IgD-negative memory B cell (primary cell): ENCODE results near the gene MT1E. TPM values are rescaled to one million over a fixed set of nuclear protein-coding genes. Genes with fewer than 3 reads are reported as not detected.
A peak's percentile ranks its signal among the peaks of the same experiment; 100 is the strongest.
"Not testable (repeated sequence)": the region's sequence is repeated elsewhere in the genome, so short reads cannot be mapped to it uniquely, and the experiment has no call there.

Experiments
- H3K27ac Mint-ChIP-seq, 3 donors: one replicate each; pipeline ENCODE4 v1.8.0; 2020 to 2022; ENCODE audit warnings: mild to moderate bottlenecking in 3 of 3, mixed read lengths in 3 of 3, moderate library complexity in 1 of 3
- H3K27me3 Mint-ChIP-seq: one replicate; pipeline ENCODE4 v1.8.0; 2021; ENCODE audit warnings: mixed read lengths
- H3K36me3 Mint-ChIP-seq: one replicate; pipeline ENCODE4 v1.8.0; 2020; ENCODE audit warnings: mild to moderate bottlenecking, mixed read lengths
- H3K4me1 Mint-ChIP-seq, 3 donors: one replicate each; pipeline ENCODE4 v1.8.0; 2020 to 2022; ENCODE audit warnings: mixed read lengths in 3 of 3, mild to moderate bottlenecking in 1 of 3
- H3K4me3 Mint-ChIP-seq, 4 donors: one replicate each; pipeline ENCODE4 v1.8.0; 2020 to 2022; ENCODE audit warnings: mild to moderate bottlenecking in 4 of 4, mixed read lengths in 4 of 4, moderate library complexity in 3 of 4
- H3K9me3 Mint-ChIP-seq, 3 donors: one replicate each; pipeline ENCODE4 v1.8.0; 2020 to 2021; ENCODE audit warnings: mixed read lengths in 3 of 3, mild to moderate bottlenecking in 1 of 3
- polyA plus RNA-seq: library from polyadenylated mRNA; unstranded; fragments of 300-500 nt; fragmentation: Illumina TruSeq; gene quantifications from one replicate; pipeline ENCODE4 v1.2.3, GENCODE V29; 2021

The MT1E gene
- polyA plus RNA-seq, result 0.49 TPM

DNA sequence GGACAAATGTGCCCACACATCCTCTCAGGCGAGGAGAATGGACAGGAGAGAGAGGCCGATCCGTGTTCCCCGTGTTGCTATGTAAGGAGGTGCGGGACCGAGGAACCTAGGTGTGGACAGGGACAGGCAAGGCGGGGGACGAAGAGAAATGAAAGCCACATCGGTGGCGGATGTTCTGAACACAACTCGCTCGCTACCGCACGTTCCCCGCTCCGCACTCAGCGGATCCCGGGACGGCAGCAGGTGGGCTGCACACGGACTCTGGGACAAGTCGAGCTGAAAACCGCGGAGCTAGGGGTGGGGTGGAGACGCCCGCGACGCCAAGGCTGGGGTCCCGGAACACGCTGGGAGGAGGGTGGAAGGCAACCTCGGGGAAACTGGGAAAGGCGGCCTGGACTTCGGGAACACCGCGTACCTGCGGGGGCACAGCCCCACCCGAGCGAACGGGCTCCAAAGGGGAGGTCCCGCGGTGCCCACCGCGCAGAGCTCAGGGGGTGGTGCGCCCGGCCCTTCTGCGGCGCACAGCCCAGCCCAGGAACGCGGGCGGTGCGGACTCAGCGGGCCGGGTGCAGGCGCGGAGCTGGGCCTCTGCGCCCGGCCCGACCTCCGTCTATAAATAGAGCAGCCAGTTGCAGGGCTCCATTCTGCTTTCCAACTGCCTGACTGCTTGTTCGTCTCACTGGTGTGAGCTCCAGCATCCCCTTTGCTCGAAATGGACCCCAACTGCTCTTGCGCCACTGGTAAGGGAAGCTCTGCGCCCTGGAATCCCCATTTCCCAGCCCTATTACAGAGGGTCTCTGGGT lies at the start of gene MT1E:
Gene MT1E, plus strand, starts transcription at position 642 of the 803 bp plus-strand sequence. Its CDS starts 71 bp downstream, at position 713.
- Mint-ChIP-seq H3K36me3 (peaks cover 2% of the 10 kb centered on the region), H3K4me1 (peaks cover 5 to 14% (median 14%) of the 10 kb centered on the region in 3 donors), H3K4me3 (peak within 1 kb of the TSS; percentile 45 to 91 (median 82)), H3K9me3 (no peaks in the 10 kb centered on the region), H3K27ac (peak within 1 kb of the TSS in 1 of 3 donors; percentile 48), H3K27me3 (peaks cover 29% of the 10 kb centered on the region)

GRCh38 chr16:56576585-56577299 lies 48.8 kb upstream of the MT1E start:
- H3K27me3 Mint-ChIP-seq, result peaks cover 4% of the 10 kb centered on the region
- H3K27ac Mint-ChIP-seq, result no peak overlapping the region
- peaks cover 1% of the 10 kb centered on the region for H3K36me3 Mint-ChIP-seq
- no peak overlapping the region for H3K4me3 Mint-ChIP-seq
- peaks cover 0 to 2% (median 2%) of the 10 kb centered on the region in 3 donors for H3K4me1 Mint-ChIP-seq
- peaks cover 0 to 4% (median 2%) of the 10 kb centered on the region in 3 donors for H3K9me3 Mint-ChIP-seq

DNA sequence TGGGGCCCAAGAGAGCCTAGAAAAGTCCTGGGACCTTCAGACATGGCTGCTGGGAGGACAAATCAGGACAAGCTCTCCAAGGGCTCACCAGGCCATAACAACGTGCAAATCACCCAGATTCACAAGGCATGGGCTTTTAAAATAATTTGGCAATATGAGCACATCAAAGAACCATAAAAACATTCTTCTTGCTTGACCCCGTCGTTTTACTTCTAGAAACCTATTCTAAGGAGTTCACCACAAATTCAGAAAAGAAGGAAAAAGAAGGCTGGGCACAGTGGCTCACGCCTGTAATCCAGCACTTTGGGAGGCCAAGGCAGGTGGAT lies 48.3 kb upstream of the MT1E start:
- peaks cover 1% of the 10 kb centered on the region for H3K36me3 Mint-ChIP-seq
- H3K4me3 Mint-ChIP-seq, result no peak overlapping the region
- H3K27ac Mint-ChIP-seq, result no peak overlapping the region
- H3K9me3 Mint-ChIP-seq, result peaks cover 0 to 4% (median 2%) of the 10 kb centered on the region in 3 donors
- peaks cover 7% of the 10 kb centered on the region for H3K27me3 Mint-ChIP-seq
- peaks cover 0 to 2% (median 2%) of the 10 kb centered on the region in 3 donors for H3K4me1 Mint-ChIP-seq

- H3K27me3 Mint-ChIP-seq, result peaks cover 13% of the 10 kb centered on the region
- peaks cover 0 to 2% (median 2%) of the 10 kb centered on the region in 3 donors for H3K4me1 Mint-ChIP-seq
- H3K9me3 Mint-ChIP-seq, result peaks cover 0 to 1% (median 0%) of the 10 kb centered on the region in 3 donors
- H3K27ac Mint-ChIP-seq, result no peak overlapping the region
- H3K4me3 Mint-ChIP-seq, result no peak overlapping the region
- peaks cover 1% of the 10 kb centered on the region for H3K36me3 Mint-ChIP-seq
These were observed 45.1 kb upstream of the MT1E start for GRCh38 chr16:56580391-56581048.

DNA sequence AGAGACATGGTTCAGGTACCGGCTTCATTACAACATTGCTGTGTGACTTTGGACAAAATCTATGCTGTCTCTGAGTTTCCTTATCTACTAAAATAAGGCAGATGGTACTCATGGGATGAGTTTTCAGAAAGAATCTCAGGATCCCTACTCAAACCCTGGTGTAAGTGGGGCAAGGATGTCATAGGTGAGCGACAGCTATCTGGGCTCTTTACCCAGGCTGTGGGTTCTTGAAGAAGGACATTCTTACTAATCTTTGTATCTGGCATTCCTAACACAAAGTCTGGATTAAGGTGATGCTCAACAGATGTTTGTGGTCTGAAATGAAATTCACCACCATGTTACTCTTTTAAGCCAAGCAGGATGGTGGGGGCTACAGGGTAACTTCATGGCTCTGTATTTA lies 42.7 kb upstream of the MT1E start:
- H3K36me3 Mint-ChIP-seq, H3K4me1 Mint-ChIP-seq, H3K4me3 Mint-ChIP-seq, H3K9me3 Mint-ChIP-seq: not testable (repeated sequence)
- Mint-ChIP-seq H3K27ac (peak overlapping the region in 1 of 3 donors; percentile 59), H3K27me3 (peaks cover 24% of the 10 kb centered on the region)

DNA sequence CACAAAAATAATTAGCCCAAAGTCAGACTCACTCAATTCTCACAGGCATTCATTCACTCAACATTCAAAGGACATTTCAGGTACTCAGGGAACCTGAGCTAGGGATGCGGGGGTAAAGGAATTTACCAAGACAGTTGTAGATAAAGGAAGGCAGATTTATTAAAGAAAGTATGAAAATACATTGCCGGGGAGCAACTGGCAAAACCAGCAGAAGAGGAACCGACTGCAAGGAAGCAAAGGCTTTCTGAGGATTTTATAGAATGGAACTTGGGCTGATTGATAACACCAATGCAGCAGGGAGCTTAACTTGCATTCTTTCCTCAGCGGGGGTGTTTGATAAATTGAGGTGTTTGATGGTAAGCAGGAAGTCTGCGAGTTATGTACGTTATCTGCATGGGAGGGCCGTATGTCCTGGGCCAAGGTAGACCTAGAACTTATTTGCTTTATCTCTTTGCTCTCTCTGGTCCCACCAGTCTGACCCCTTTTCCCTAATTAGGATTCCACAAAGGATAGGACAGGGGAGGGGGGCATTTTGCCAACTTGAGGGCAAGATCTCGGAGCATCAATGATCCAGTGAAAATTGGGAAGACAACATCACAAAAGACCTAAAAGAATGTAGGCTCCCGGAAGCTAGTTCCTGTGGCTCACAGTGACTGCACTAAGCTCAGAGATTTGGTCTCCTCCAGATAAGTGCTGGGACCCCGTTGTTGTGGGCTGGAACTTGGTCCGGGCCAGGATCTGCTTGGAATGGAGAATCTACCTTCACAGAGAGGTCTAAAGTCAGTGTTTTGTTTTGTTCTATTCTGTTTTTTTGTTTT lies 42.0 kb upstream of the MT1E start:
- H3K9me3 Mint-ChIP-seq, result peaks cover 0 to 1% (median 0%) of the 10 kb centered on the region in 3 donors
- H3K27ac Mint-ChIP-seq, result no peak overlapping the region
- H3K27me3 Mint-ChIP-seq, result peaks cover 28% of the 10 kb centered on the region
- H3K4me3 Mint-ChIP-seq, result no peak overlapping the region
- peaks cover 1% of the 10 kb centered on the region for H3K36me3 Mint-ChIP-seq
- no peaks in the 10 kb centered on the region for H3K4me1 Mint-ChIP-seq

- H3K27me3 Mint-ChIP-seq, result peaks cover 34% of the 10 kb centered on the region
These were observed 41.3 kb upstream of the MT1E start for GRCh38 chr16:56584276-56584675.

DNA sequence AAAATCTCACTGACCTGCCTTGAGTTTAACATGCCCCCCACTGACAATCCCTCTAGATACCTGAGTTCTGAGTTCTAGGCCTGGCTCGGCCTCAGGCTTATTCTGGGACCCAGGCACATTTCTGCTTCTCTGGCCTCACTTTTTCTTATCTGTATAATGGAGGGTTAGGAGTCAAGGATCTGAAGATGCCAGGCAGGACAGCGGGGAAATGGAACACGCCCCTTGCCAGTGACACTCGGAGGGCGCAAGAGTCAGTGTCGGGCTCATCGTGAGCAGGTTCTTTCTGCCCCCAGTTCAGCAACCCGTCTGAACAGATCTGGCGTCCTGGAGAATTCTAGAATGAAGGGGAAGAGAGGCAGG lies 36.8 kb upstream of the MT1E start:
- Mint-ChIP-seq H3K27me3 (peaks cover 42% of the 10 kb centered on the region), H3K9me3 (no peaks in the 10 kb centered on the region), H3K27ac (no peak overlapping the region), H3K4me1 (peaks cover 0 to 4% (median 3%) of the 10 kb centered on the region in 3 donors), H3K36me3 (peaks cover 2% of the 10 kb centered on the region), H3K4me3 (peak overlapping the region in 2 of 4 donors; percentile 75 to 83)

More at GRCh38 chr16:56584276-56584675, 41.3 kb upstream of the MT1E start:
- peaks cover 1% of the 10 kb centered on the region for H3K36me3 Mint-ChIP-seq
- H3K9me3 Mint-ChIP-seq, result peaks cover 0 to 1% (median 0%) of the 10 kb centered on the region in 3 donors
- H3K4me1 Mint-ChIP-seq, result peaks cover 0 to 4% (median 3%) of the 10 kb centered on the region in 3 donors
- no peak overlapping the region for H3K27ac Mint-ChIP-seq
- H3K4me3 Mint-ChIP-seq, result no peak overlapping the region

DNA sequence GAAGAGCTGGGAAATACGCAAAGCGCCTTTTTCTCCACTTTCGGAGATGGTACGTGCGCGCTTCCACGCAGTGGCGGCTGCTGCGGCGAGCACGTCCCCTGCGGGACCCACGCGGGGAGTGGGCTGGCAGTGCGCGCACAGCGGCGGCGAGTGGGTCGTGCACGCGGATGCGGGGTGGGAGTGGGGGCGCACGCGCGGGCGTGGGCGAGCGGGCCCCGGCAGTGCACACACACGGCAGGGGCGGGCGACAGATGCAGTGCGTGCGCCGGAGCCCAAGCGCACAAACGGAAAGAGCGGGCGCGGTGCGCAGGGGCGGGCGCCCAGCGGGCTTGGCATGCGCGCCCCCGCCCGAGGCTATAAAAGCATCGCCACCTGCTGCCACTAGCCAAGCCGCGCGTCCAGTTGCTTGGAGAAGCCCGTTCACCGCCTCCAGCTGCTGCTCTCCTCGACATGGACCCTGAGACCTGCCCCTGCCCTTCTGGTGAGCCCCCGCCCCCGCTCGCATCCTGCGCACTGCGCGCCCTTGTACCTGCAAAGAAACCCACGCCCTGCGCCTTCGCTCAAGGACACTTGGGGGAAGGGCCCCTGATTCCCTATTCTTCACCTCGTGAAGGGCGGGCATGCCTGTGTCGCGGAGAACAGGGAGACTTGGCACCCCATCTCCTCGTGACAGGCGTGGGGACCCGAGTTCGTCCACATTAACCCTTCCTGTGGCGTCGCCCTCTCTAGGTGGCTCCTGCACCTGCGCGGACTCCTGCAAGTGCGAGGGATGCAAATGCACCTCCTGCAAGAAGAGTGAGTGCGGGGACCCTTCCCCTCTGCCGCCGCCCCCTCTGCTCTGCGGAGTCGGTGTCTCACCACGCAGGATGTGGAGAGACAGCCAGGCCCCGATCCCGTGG lies 36.2 kb upstream of the MT1E start, which contains the start of gene MT3:
Gene MT3, plus strand, starts transcription at position 388 of the 899 bp plus-strand sequence. Its CDS starts 63 bp downstream, at position 451.
- Mint-ChIP-seq H3K36me3 (peaks cover 2% of the 10 kb centered on the region), H3K27ac (no peak within 1 kb of the TSS), H3K9me3 (peaks cover 0 to 3% (median 0%) of the 10 kb centered on the region in 3 donors), H3K27me3 (peaks cover 40% of the 10 kb centered on the region), H3K4me1 (peaks cover 0 to 4% (median 3%) of the 10 kb centered on the region in 3 donors), H3K4me3 (peak within 1 kb of the TSS in 3 of 4 donors; percentile 49 to 83 (median 75))

DNA sequence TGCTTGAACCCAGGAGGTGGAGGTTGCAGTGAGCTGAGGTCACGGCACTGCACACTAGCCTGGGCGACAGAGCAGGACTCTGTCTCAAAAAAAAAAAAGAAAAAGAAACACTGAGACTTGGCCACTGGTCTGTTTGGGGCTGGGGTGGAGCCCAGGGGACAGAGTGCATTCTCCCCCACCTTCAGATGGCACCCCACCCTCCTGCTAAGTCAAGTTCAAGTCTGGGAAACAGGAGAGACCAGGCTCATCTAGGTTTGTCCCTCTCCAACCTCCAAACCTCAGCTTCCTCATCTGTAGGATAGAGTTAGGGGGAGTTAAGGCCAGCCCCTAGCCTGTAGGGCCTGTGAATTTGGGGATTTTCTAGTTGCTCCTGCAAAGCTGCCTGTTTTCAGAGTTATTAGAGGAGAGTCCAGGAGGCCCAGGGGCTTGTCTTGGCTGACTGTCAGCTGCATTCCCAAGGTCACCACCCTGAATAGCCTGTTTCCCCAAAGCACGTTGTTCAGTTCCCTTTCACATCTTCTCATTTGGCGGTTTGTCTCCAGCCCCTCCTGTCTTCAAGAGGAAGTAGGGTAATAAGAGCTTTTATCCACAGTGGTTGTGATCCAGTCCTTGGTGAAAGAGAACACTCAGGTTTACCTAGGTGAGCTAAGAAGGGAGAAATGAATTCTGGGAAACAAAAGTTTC lies 34.1 kb upstream of the MT1E start:
- Mint-ChIP-seq H3K27ac (no peak overlapping the region), H3K9me3 (peaks cover 0 to 4% (median 0%) of the 10 kb centered on the region in 3 donors), H3K36me3 (peaks cover 2% of the 10 kb centered on the region), H3K27me3 (peaks cover 34% of the 10 kb centered on the region), H3K4me3 (peak overlapping the region in 1 of 4 donors; percentile 9), H3K4me1 (peaks cover 0 to 4% (median 3%) of the 10 kb centered on the region in 3 donors)

GRCh38 chr16:56593573-56594291 lies 31.8 kb upstream of the MT1E start:
- H3K27ac Mint-ChIP-seq, result no peak overlapping the region
- peak overlapping the region in 1 of 4 donors; percentile 75 for H3K4me3 Mint-ChIP-seq
- peaks cover 4% of the 10 kb centered on the region for H3K36me3 Mint-ChIP-seq
- H3K27me3 Mint-ChIP-seq, result peaks cover 24% of the 10 kb centered on the region
- peaks cover 0 to 4% (median 0%) of the 10 kb centered on the region in 3 donors for H3K9me3 Mint-ChIP-seq
- peaks cover 0 to 3% (median 2%) of the 10 kb centered on the region in 3 donors for H3K4me1 Mint-ChIP-seq

DNA sequence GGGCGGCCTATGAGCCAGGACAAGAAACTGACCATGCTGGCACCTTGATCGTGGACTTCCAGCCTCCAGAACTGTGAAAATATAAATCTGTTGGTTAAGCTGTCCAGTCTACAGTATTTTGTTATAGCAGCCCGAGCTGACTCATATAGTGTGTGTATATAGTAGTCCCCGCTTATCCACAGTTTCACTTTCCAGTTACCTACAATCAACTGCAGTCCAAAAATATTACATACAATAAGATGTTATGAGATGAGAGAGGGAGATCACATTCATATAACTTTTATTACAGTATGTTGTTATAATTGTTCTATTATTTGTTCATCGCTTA lies 31.3 kb upstream of the MT1E start:
- Mint-ChIP-seq H3K4me3 (no peak overlapping the region), H3K27me3 (peaks cover 20% of the 10 kb centered on the region), H3K9me3 (peaks cover 0 to 4% (median 0%) of the 10 kb centered on the region in 3 donors), H3K4me1 (no peaks in the 10 kb centered on the region), H3K36me3 (peaks cover 4% of the 10 kb centered on the region), H3K27ac (no peak overlapping the region)
